GM12874 (cell line): Measurements from ENCODE around the gene DPH2.

ENCODE experiments used
- CTCF ChIP-seq: IDR thresholded peaks from 2 replicates; pipeline ENCODE4 v1.5.1; 2011; ENCODE audit warnings: low read depth, mild to moderate bottlenecking, control low read depth, low read length, moderate library complexity; ENCODE audit not compliant: insufficient read depth

DPH2 gene

DNA sequence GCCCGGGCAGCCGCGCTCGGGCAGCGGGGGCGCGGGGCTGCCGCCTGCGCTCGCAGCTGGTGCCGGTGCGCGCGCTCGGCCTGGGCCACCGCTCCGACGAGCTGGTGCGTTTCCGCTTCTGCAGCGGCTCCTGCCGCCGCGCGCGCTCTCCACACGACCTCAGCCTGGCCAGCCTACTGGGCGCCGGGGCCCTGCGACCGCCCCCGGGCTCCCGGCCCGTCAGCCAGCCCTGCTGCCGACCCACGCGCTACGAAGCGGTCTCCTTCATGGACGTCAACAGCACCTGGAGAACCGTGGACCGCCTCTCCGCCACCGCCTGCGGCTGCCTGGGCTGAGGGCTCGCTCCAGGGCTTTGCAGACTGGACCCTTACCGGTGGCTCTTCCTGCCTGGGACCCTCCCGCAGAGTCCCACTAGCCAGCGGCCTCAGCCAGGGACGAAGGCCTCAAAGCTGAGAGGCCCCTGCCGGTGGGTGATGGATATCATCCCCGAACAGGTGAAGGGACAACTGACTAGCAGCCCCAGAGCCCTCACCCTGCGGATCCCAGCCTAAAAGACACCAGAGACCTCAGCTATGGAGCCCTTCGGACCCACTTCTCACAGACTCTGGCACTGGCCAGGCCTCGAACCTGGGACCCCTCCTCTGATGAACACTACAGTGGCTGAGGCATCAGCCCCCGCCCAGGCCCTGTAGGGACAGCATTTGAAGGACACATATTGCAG lies 33.2 kb upstream of the DPH2 start:
- no peak for TF ChIP-seq CTCF

DNA sequence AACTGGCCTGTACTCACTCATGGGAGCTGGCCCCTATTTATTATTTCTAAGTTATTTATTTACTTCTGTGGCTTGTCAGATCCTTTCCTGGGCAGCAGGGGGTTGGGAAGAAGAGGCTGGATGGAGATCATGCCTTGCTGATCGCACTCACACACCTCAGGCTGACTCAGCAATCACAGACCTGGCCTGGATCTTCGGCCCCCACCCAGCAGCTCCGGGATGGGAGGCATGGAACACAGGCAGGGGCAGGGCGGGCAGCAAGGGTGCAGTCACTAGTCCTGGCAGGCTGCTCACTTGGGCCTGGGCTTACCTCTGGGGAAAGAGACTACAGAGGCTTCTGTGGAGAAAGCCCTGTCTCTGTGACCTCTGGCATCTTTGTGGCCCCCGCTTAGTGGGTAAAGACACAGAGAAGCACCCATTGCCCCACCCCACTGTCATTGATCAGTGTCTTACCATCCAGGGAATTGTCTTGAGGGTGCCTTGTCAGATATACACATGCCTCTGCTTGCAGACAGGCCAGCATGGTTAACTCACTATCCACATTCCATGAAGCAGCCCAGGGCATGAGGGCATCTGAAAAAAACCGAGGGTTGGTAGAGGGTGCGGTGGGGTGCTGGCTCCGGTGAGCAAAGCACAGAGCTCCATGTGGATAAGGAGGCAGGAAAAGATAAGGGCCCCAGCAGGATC lies 32.5 kb upstream of the DPH2 start:
- TF ChIP-seq CTCF: no peak

- TF ChIP-seq CTCF: no peak
Observed at GRCh38 chr1:43938383-43938782, 31.4 kb upstream of the DPH2 start.

DNA sequence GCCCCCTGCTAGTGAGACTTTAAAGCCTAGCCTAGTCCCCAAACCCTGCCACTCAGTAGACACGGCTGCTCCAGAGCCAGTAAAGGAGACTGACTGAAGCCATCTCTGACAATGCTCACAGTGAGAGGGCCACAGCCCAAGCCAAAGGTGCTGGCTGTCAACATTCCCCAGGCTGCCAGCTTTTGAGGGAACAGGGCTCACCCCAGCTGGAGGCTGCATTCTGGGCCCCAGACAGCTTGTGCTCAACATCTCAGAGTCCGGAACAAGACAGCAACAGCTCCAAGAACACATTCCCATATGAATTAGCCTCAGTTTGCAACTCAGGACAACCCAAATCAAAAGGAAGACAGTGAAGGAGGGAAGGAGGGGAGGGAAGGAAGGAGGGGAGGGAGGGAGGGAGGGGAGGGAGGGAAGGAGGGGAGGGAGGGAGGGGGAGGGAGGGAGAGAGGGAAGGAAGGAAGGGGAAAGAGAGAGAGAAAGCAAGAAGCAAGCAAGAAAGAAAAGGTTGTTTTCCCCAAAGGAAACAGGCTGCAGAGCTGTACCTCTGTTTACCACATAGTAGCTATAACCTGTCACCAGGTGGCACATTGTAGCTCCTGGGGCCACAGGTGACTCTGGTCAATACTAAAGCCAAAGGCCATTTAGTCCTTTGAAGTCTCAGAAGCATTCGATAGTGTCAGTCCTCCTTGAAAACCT lies 30.8 kb upstream of the DPH2 start:
- no peak for TF ChIP-seq CTCF

DNA sequence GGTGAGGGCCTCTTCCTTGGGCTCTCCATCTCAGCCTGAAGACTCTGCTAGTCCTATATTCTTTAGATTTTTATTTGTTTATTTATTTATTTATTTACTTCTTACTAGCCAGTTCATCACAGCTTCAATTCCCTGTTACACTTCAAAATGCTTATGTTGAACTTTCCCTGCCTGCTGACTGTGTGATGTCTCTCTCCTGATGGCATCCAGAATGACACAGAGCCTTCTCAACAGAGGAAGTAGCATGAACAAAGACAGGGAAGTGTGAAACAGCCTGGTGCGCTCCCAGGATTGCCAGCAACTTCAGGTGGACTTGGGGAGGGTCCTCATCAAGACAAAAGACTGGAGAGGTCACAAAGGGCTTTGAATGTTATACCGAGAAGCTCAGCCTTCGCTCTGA lies 27.4 kb upstream of the DPH2 start:
- TF ChIP-seq CTCF: no peak

DNA sequence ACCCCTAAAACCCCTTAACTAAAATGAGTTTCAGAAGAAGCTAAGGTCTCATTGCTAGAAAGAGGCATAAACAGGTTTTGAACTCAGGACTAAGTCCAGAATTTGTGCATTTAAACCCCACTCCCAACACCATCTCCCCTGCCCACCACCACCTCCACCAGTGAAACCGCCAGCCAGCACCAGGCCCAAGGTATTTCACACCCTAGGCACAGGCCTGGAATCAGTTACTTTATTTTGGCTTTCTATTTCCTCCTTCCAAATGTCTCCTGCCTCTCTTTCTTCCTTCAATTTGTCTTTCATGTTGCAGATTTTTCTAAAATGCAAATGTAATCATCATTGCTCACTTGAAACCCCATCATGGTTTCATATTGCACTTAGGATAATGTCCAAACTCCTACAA lies 24.9 kb upstream of the DPH2 start:
- no peak for TF ChIP-seq CTCF

GRCh38 chr1:43945674-43946235 lies 24.1 kb upstream of the DPH2 start:
- no peak for TF ChIP-seq CTCF
